ENCODE measurements around the gene SRGAP3.

The SRGAP3 gene

GRCh38 chr3:9151240-9151639 lies 98.2 kb downstream of the SRGAP3 start:
- no peaks in the 10 kb centered on the region for H3K4me1 ChIP-seq (ENCODE audit: control insufficient read depth, insufficient read depth, low read length)
- H3K4me2 ChIP-seq (ENCODE audit: low read length), result no peak overlapping the region
- peaks cover 6% of the 10 kb centered on the region for H3K27me3 ChIP-seq (ENCODE audit: control insufficient read depth, insufficient read depth, low read length)
- H3K36me3 ChIP-seq (ENCODE audit: insufficient read depth, low read length), result no peaks in the 10 kb centered on the region
- no peak overlapping the region for H3K9ac ChIP-seq (ENCODE audit: low read depth, low read length)
- no peak overlapping the region for H3K4me3 ChIP-seq (ENCODE audit: low read length)
- H3K9me3 ChIP-seq (replicated peaks; ENCODE audit: low read length), result no peaks in the 10 kb centered on the region

- no peak overlapping the region for H3K9ac ChIP-seq (ENCODE audit: low read depth, low read length)
- H3K4me3 ChIP-seq (ENCODE audit: low read length), result no peak overlapping the region
- no peaks in the 10 kb centered on the region for H3K9me3 ChIP-seq (replicated peaks; ENCODE audit: low read length)
- no peak overlapping the region for H3K4me2 ChIP-seq (ENCODE audit: low read length)
- H3K36me3 ChIP-seq (ENCODE audit: insufficient read depth, low read length), result no peaks in the 10 kb centered on the region
- H3K27me3 ChIP-seq (ENCODE audit: control insufficient read depth, insufficient read depth, low read length), result peaks cover 6% of the 10 kb centered on the region
- H3K4me1 ChIP-seq (ENCODE audit: control insufficient read depth, insufficient read depth, low read length), result no peaks in the 10 kb centered on the region
These were observed 99.9 kb downstream of the SRGAP3 start for GRCh38 chr3:9149566-9149965.

GRCh38 chr3:9147896-9148266 lies 101.6 kb downstream of the SRGAP3 start:
- Histone ChIP-seq H3K9ac (ENCODE audit: low read depth, low read length) (no peak overlapping the region), H3K4me2 (ENCODE audit: low read length) (no peak overlapping the region), H3K4me3 (ENCODE audit: low read length) (no peak overlapping the region), H3K27me3 (ENCODE audit: control insufficient read depth, insufficient read depth, low read length) (peaks cover 6% of the 10 kb centered on the region), H3K9me3 (replicated peaks; ENCODE audit: low read length) (no peaks in the 10 kb centered on the region), H3K4me1 (ENCODE audit: control insufficient read depth, insufficient read depth, low read length) (no peaks in the 10 kb centered on the region), H3K36me3 (ENCODE audit: insufficient read depth, low read length) (no peaks in the 10 kb centered on the region)

GRCh38 chr3:9147215-9147895 lies 102.1 kb downstream of the SRGAP3 start:
- Histone ChIP-seq H3K27me3 (ENCODE audit: control insufficient read depth, insufficient read depth, low read length) (peaks cover 6% of the 10 kb centered on the region), H3K36me3 (ENCODE audit: insufficient read depth, low read length) (no peaks in the 10 kb centered on the region), H3K9me3 (replicated peaks; ENCODE audit: low read length) (no peaks in the 10 kb centered on the region), H3K4me2 (ENCODE audit: low read length) (no peak overlapping the region), H3K4me3 (ENCODE audit: low read length) (no peak overlapping the region), H3K4me1 (ENCODE audit: control insufficient read depth, insufficient read depth, low read length) (no peaks in the 10 kb centered on the region), H3K9ac (ENCODE audit: low read depth, low read length) (no peak overlapping the region)

- no peaks in the 10 kb centered on the region for H3K36me3 ChIP-seq (ENCODE audit: insufficient read depth, low read length)
- H3K9me3 ChIP-seq (replicated peaks; ENCODE audit: low read length), result no peaks in the 10 kb centered on the region
- no peak overlapping the region for H3K4me2 ChIP-seq (ENCODE audit: low read length)
- H3K27me3 ChIP-seq (ENCODE audit: control insufficient read depth, insufficient read depth, low read length), result peaks cover 6% of the 10 kb centered on the region
- no peak overlapping the region for H3K4me3 ChIP-seq (ENCODE audit: low read length)
- no peak overlapping the region for H3K9ac ChIP-seq (ENCODE audit: low read depth, low read length)
- no peaks in the 10 kb centered on the region for H3K4me1 ChIP-seq (ENCODE audit: control insufficient read depth, insufficient read depth, low read length)
These were observed 102.9 kb downstream of the SRGAP3 start for GRCh38 chr3:9146367-9147071.

GRCh38 chr3:9143184-9143583 lies 106.3 kb downstream of the SRGAP3 start:
- H3K4me2 ChIP-seq (ENCODE audit: low read length), result no peak overlapping the region
- no peak overlapping the region for H3K9ac ChIP-seq (ENCODE audit: low read depth, low read length)
- H3K4me3 ChIP-seq (ENCODE audit: low read length), result no peak overlapping the region
- H3K27me3 ChIP-seq (ENCODE audit: control insufficient read depth, insufficient read depth, low read length), result peaks cover 6% of the 10 kb centered on the region
- no peaks in the 10 kb centered on the region for H3K36me3 ChIP-seq (ENCODE audit: insufficient read depth, low read length)
- H3K4me1 ChIP-seq (ENCODE audit: control insufficient read depth, insufficient read depth, low read length), result no peaks in the 10 kb centered on the region
- no peaks in the 10 kb centered on the region for H3K9me3 ChIP-seq (replicated peaks; ENCODE audit: low read length)

- H3K4me1 ChIP-seq (ENCODE audit: control insufficient read depth, insufficient read depth, low read length), result no peaks in the 10 kb centered on the region
- no peak overlapping the region for H3K9ac ChIP-seq (ENCODE audit: low read depth, low read length)
- no peaks in the 10 kb centered on the region for H3K9me3 ChIP-seq (replicated peaks; ENCODE audit: low read length)
- peaks cover 9% of the 10 kb centered on the region for H3K27me3 ChIP-seq (ENCODE audit: control insufficient read depth, insufficient read depth, low read length)
- H3K4me2 ChIP-seq (ENCODE audit: low read length), result no peak overlapping the region
- H3K4me3 ChIP-seq (ENCODE audit: low read length), result no peak overlapping the region
- no peaks in the 10 kb centered on the region for H3K36me3 ChIP-seq (ENCODE audit: insufficient read depth, low read length)
These were observed 107.1 kb downstream of the SRGAP3 start for GRCh38 chr3:9142362-9142761.

- no peak overlapping the region for H3K4me2 ChIP-seq (ENCODE audit: low read length)
These were observed 107.5 kb downstream of the SRGAP3 start for GRCh38 chr3:9141928-9142289.

GRCh38 chr3:9139366-9139765 lies 110.1 kb downstream of the SRGAP3 start:
- Histone ChIP-seq H3K9me3 (replicated peaks; ENCODE audit: low read length) (no peaks in the 10 kb centered on the region), H3K9ac (ENCODE audit: low read depth, low read length) (no peak overlapping the region), H3K4me2 (ENCODE audit: low read length) (no peak overlapping the region), H3K36me3 (ENCODE audit: insufficient read depth, low read length) (no peaks in the 10 kb centered on the region), H3K4me3 (ENCODE audit: low read length) (no peak overlapping the region), H3K4me1 (ENCODE audit: control insufficient read depth, insufficient read depth, low read length) (no peaks in the 10 kb centered on the region), H3K27me3 (ENCODE audit: control insufficient read depth, insufficient read depth, low read length) (peaks cover 28% of the 10 kb centered on the region)

More at GRCh38 chr3:9141928-9142289, 107.5 kb downstream of the SRGAP3 start:
- no peak overlapping the region for H3K9ac ChIP-seq (ENCODE audit: low read depth, low read length)
- no peaks in the 10 kb centered on the region for H3K9me3 ChIP-seq (replicated peaks; ENCODE audit: low read length)
- no peaks in the 10 kb centered on the region for H3K36me3 ChIP-seq (ENCODE audit: insufficient read depth, low read length)
- H3K4me3 ChIP-seq (ENCODE audit: low read length), result no peak overlapping the region
- peaks cover 14% of the 10 kb centered on the region for H3K27me3 ChIP-seq (ENCODE audit: control insufficient read depth, insufficient read depth, low read length)
- no peaks in the 10 kb centered on the region for H3K4me1 ChIP-seq (ENCODE audit: control insufficient read depth, insufficient read depth, low read length)

- Histone ChIP-seq H3K27me3 (ENCODE audit: control insufficient read depth, insufficient read depth, low read length) (peaks cover 36% of the 10 kb centered on the region), H3K4me3 (ENCODE audit: low read length) (no peak overlapping the region), H3K4me1 (ENCODE audit: control insufficient read depth, insufficient read depth, low read length) (no peaks in the 10 kb centered on the region), H3K9ac (ENCODE audit: low read depth, low read length) (no peak overlapping the region), H3K36me3 (ENCODE audit: insufficient read depth, low read length) (no peaks in the 10 kb centered on the region), H3K9me3 (replicated peaks; ENCODE audit: low read length) (no peaks in the 10 kb centered on the region), H3K4me2 (ENCODE audit: low read length) (no peak overlapping the region)
These were observed 111.8 kb downstream of the SRGAP3 start for GRCh38 chr3:9137676-9138075.

- Histone ChIP-seq H3K9ac (ENCODE audit: low read depth, low read length) (no peak overlapping the region), H3K27me3 (ENCODE audit: control insufficient read depth, insufficient read depth, low read length) (peaks cover 36% of the 10 kb centered on the region), H3K4me1 (ENCODE audit: control insufficient read depth, insufficient read depth, low read length) (no peaks in the 10 kb centered on the region), H3K36me3 (ENCODE audit: insufficient read depth, low read length) (no peaks in the 10 kb centered on the region), H3K4me2 (ENCODE audit: low read length) (no peak overlapping the region), H3K4me3 (ENCODE audit: low read length) (no peak overlapping the region), H3K9me3 (replicated peaks; ENCODE audit: low read length) (no peaks in the 10 kb centered on the region)
These were observed 112.5 kb downstream of the SRGAP3 start for GRCh38 chr3:9136746-9137465.

Measured in skeletal muscle satellite cell (primary cell).